CD4-positive, alpha-beta T cell treated with Interleukin-6 for 4 hours (primary cell): Measurements from ENCODE around the gene AMH.

ENCODE experiments used
- DNase-seq: peaks from one replicate; pipeline ENCODE4 v3.0.0-alpha.2; 2020; ENCODE audit warnings: mixed read lengths

AMH gene

GRCh38 chr19:2236314-2237050 lies 12.6 kb upstream of the AMH start, which contains the start of the genes PLEKHJ1 and SF3A2:
PLEKHJ1 (minus strand) TSS chr19:2236329; CDS start chr19:2236248, 81 bp downstream.
SF3A2 (plus strand) TSS chr19:2236824; CDS start chr19:2243419, 6,595 bp downstream.
- DNase-seq = peak; percentile 98

GRCh38 chr19:2237051-2237868 lies 11.9 kb upstream of the AMH start:
- no peak for DNase-seq

DNA sequence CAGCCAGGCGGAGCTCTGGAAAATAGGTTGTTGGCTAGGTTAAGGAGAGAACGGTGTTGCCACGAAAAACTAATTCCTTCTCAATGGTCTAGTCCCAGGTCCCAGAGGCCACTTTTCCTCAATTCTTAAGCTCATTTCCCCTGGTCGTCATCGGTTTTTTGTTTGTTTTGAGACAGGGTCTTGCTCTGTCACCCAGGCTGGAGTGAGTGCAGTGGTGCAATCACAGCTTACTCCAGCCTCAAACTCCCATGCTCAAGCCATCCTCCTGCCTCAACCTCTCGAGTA lies 11.3 kb upstream of the AMH start:
- no peak for DNase-seq

GRCh38 chr19:2239173-2239572 lies 9.9 kb upstream of the AMH start:
- no peak for DNase-seq

- peak; percentile 62 for DNase-seq
These were observed 9.1 kb upstream of the AMH start for GRCh38 chr19:2239771-2240770.

GRCh38 chr19:2240881-2241760 lies 8.0 kb upstream of the AMH start:
- no peak for DNase-seq

- DNase-seq = no peak
These were observed 7.0 kb upstream of the AMH start for GRCh38 chr19:2242092-2242537.

DNA sequence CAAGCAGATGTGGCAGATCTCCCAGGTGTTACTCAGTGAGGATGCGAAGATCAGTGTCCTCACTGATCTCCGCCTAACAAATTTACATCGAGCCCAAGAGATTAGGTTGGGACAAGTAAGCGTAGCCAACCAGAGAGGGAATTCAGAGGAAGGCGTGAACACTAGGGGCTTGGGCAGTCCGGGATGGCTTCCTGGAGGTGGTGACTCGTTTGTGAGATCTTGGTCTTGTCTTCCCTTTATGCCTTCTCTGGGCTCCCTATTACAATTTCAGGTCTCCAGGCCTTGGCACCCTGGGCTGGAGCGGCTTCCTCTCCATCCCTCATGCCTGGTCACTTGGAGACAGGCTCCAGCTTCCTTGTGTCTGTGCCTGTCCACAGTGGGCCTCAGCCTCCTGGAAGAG lies 6.3 kb upstream of the AMH start:
- no peak for DNase-seq

- DNase-seq = no peak
These were observed 5.6 kb upstream of the AMH start for GRCh38 chr19:2243274-2244124.

DNA sequence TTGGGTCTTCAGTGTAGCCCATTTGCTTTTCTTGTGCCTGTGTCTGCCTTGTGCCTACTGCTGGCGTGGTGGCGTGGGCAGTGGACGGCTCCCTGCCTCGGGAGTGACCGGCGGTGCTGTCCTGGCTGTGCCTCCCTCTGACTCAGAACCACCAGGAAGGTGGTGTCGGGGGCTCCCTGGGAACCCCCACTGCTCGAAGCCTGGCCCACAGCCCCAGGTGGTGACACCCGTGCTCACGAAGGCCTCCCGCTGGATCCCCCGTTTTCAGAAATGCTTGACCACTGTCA lies 5.1 kb upstream of the AMH start:
- no peak for DNase-seq

DNA sequence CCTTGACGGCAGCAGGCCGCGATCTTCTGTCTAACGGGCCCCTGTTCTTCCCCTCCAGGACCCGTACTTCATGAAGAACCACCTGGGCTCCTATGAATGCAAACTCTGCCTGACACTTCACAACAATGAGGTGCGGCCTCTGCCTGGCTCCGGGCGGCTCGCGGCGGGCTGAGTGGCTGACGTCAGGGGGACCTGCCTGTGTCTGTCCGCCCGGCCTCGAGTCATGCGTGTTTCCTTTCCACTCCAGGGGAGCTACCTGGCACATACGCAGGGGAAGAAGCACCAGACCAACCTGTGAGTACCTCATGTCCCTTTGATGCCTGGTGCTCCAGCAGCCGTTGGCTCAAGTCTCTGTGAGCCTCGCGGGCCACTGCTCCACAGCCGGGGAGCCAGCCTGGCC lies 4.6 kb upstream of the AMH start:
- DNase-seq = no peak

- DNase-seq = no peak
These were observed 3.9 kb upstream of the AMH start for GRCh38 chr19:2245273-2245672.

- DNase-seq = no peak
These were observed 3.0 kb upstream of the AMH start for GRCh38 chr19:2246014-2246620.

GRCh38 chr19:2246801-2247361 lies 2.2 kb upstream of the AMH start:
- no peak for DNase-seq

DNA sequence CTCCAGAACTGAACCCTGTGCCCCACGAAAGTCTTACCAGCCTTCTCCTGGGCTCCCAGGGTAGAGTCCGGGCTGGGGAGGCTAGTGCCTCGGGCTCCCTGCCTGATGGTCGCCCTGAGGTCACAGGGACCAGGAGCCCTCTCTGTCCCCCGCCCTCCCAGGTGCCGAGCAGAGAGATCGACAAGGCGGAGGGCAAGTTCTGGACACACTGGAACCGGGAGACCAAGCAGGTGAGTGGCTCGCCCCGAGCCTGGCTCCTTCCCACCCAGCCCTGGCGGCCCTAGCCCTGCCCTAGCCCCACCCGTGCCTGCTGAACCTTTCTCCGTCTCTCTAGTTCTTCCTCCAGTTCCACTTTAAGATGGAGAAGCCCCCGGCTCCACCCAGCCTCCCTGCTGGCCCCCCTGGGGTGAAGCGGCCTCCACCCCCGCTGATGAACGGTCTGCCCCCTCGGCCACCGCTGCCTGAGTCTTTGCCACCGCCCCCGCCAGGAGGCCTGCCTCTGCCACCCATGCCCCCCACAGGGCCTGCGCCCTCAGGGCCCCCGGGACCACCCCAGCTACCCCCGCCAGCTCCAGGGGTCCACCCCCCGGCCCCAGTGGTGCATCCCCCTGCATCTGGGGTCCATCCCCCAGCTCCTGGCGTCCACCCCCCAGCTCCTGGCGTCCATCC lies 1.6 kb upstream of the AMH start:
- DNase-seq = no peak

DNA sequence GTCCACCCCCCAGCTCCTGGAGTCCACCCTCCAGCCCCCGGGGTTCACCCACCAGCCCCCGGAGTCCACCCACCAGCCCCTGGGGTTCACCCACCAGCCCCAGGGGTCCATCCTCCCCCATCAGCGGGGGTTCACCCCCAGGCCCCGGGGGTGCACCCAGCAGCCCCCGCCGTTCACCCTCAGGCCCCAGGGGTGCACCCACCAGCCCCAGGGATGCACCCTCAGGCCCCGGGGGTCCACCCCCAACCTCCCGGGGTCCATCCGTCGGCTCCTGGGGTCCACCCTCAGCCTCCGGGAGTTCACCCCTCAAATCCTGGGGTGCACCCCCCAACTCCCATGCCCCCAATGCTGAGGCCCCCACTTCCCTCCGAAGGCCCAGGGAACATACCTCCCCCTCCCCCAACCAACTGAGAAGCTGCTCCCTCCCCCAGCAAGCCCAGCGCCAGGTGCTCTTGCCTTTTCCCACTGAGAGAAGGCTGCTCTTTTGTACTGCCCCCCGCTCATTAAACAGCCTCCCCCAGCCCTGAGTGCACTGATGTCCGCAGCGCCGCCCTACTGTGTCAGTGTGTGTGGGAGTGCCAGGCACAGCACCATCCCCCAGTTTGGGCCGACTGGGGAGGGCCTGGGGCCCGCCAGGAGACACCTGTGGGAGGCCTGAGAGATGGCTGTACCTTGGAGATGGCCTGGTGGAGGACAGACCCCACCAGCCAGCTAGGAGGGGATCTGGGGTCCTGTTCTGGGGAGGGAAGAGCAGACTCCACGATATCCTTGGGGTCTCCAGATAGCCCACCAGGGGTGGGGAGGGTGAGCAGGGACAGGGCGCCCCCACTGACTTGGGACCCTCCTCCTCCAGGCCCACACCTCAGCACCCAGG lies 750 bp upstream of the AMH start:
- no peak for DNase-seq

- no peak for DNase-seq
These were observed 1.0 kb downstream of the AMH start for GRCh38 chr19:2249880-2250765.

GRCh38 chr19:2250766-2251105 lies 1.6 kb downstream of the AMH start:
- no peak for DNase-seq
